ENCODE data around the gene CIB2. TPM values are rescaled to one million over a fixed set of nuclear protein-coding genes. Genes with fewer than 3 reads are reported as not detected.

The CIB2 gene
- polyA plus RNA-seq, 1 of the 3 experiments (the other 2 are of a cell fraction): 39.6 TPM

- TF ChIP-seq ZBTB33 (IDR thresholded peaks at IDR 0.05; ENCODE audit: borderline replicate concordance, low read depth): no peak
- TF ChIP-seq TEAD4 (IDR thresholded peaks at IDR 0.05; ENCODE audit: borderline replicate concordance, insufficient read depth): no peak
- TF ChIP-seq PBX3 (IDR thresholded peaks at IDR 0.05): peak; percentile 47; the same call in 1 of the 2 replicates
- no peak for TF ChIP-seq MXI1 (IDR thresholded peaks at IDR 0.05; ENCODE audit: low read depth, low read length)
- TF ChIP-seq MAX (IDR thresholded peaks at IDR 0.05; ENCODE audit: low read depth): peak; percentile 94
- no peak for TF ChIP-seq RCOR1 (IDR thresholded peaks at IDR 0.05; ENCODE audit: low read length)
- no peak for TF ChIP-seq GATA2 (CRISPR knock-in tag; IDR thresholded peaks at IDR 0.05)
Measured at GRCh38 chr15:78065284-78065872, 65.9 kb downstream of the CIB2 start (continued).

GRCh38 chr15:78064544-78064943, 66.7 kb downstream of the CIB2 start:
- peak overlapping the region; percentile 57 for H3K4me2 ChIP-seq
- peaks cover 27% of the 10 kb centered on the region for H4K20me1 ChIP-seq (ENCODE audit: insufficient read depth)
- H2AFZ ChIP-seq (ENCODE audit: low read depth): no peak overlapping the region
- ChIA-PET POLR2A (no interaction called here), CTCF (no interaction called here)
- H3K4me3 ChIP-seq (ENCODE audit: low read depth in 2 of 2, low read length in 1 of 2): no peak overlapping the region; a peak in 1 of 4 replicates
- no peaks in the 10 kb centered on the region for H3K36me3 ChIP-seq (replicated peaks in 1 of 2; ENCODE audit: control insufficient read depth in 1 of 2, insufficient read depth in 2 of 2, low read length in 1 of 2)
- H3K9ac ChIP-seq: no peak overlapping the region; the same call in 1 of the 2 replicates
- peaks cover 93% of the 10 kb centered on the region for H3K79me2 ChIP-seq (ENCODE audit: insufficient read depth)
- H3K9me2 ChIP-seq: no peaks in the 10 kb centered on the region
- H3F3A ChIP-seq (replicated peaks; ENCODE audit: insufficient read depth): peaks cover 27% of the 10 kb centered on the region
- no peaks in the 10 kb centered on the region for H3K27me3 ChIP-seq (ENCODE audit: insufficient read depth)
- no peaks in the 10 kb centered on the region for H3K9me3 ChIP-seq
- peaks cover 63 to 65% of the 10 kb centered on the region in 2 experiments for H3K4me1 ChIP-seq (ENCODE audit: control insufficient read depth in 1 of 2, insufficient read depth in 2 of 2, low read depth in 1 of 2, low read length in 1 of 2)
- peak; percentile 57 for TF ChIP-seq TCF12 (IDR thresholded peaks at IDR 0.05)
- TF ChIP-seq NRF1 (IDR thresholded peaks at IDR 0.05; ENCODE audit: low read depth, low read length): no peak
- H3K27ac ChIP-seq (ENCODE audit: low read depth in 2 of 2, low read length in 1 of 2): peak overlapping the region; percentile 87 to 99
- no peak for DNase-seq
- WGBS (ENCODE audit: low lambda C conversion rate): 59% methylated on average over 2 of the region's 2 CpGs

GRCh38 chr15:78063970-78064385, 67.3 kb downstream of the CIB2 start:
- Histone ChIP-seq H3K4me1 (ENCODE audit: control insufficient read depth in 1 of 2, insufficient read depth in 2 of 2, low read depth in 1 of 2, low read length in 1 of 2) (peaks cover 59 to 63% of the 10 kb centered on the region in 2 experiments), H3K4me2 (no peak overlapping the region), H3K9me3 (no peaks in the 10 kb centered on the region), H3K27me3 (ENCODE audit: insufficient read depth) (no peaks in the 10 kb centered on the region), H3K9me2 (no peaks in the 10 kb centered on the region), H3K4me3 (ENCODE audit: low read depth in 2 of 2, low read length in 1 of 2) (no peak overlapping the region), H2AFZ (ENCODE audit: low read depth) (no peak overlapping the region), H3K79me2 (ENCODE audit: insufficient read depth) (peaks cover 93% of the 10 kb centered on the region), H3K27ac (ENCODE audit: low read depth in 2 of 2, low read length in 1 of 2) (peak overlapping the region; percentile 87 to 99; a peak in 3 of 4 replicates), H4K20me1 (ENCODE audit: insufficient read depth) (peaks cover 27% of the 10 kb centered on the region; the same call in 1 of the 2 replicates), H3K9ac (no peak overlapping the region), H3K36me3 (replicated peaks in 1 of 2; ENCODE audit: control insufficient read depth in 1 of 2, insufficient read depth in 2 of 2, low read length in 1 of 2) (no peaks in the 10 kb centered on the region), H3F3A (replicated peaks; ENCODE audit: insufficient read depth) (peaks cover 27% of the 10 kb centered on the region)
- DNase-seq: no peak
- ChIA-PET CTCF (no interaction called here), POLR2A (no interaction called here)
- 89% methylated on average over 5 of the region's 5 CpGs for WGBS (ENCODE audit: low lambda C conversion rate)
- TF ChIP-seq TEAD4 (IDR thresholded peaks at IDR 0.05; ENCODE audit: borderline replicate concordance, insufficient read depth) (no peak), ELF1 (IDR thresholded peaks at IDR 0.05) (no peak), RFX5 (IDR thresholded peaks at IDR 0.05; ENCODE audit: low read length) (no peak), GATA2 (CRISPR knock-in tag; IDR thresholded peaks at IDR 0.05) (no peak), RXRA (IDR thresholded peaks at IDR 0.05; ENCODE audit: borderline replicate concordance, low read depth) (no peak), EZH2phosphoT487 (IDR thresholded peaks at IDR 0.05; ENCODE audit: borderline replicate concordance, low read depth) (no peak), SMC3 (IDR thresholded peaks at IDR 0.05; ENCODE audit: low read depth, low read length) (no peak), ZBTB33 (IDR thresholded peaks at IDR 0.05; ENCODE audit: borderline replicate concordance, low read depth) (no peak), MXI1 (IDR thresholded peaks at IDR 0.05; ENCODE audit: low read depth, low read length) (no peak), NRF1 (IDR thresholded peaks at IDR 0.05; ENCODE audit: low read depth, low read length) (no peak), CTCF (IDR thresholded peaks at IDR 0.05) (no peak), PBX3 (IDR thresholded peaks at IDR 0.05) (no peak), TCF12 (IDR thresholded peaks at IDR 0.05) (no peak)
